NOMO-1 (cell line): ENCODE data around the gene TUSC2.
"Not testable (repeated sequence)": the region's sequence is repeated elsewhere in the genome, so short reads cannot be mapped to it uniquely, and the experiment has no call there.

Experiments
- DNase-seq, 2 experiments: peaks; one replicate each; lab custom pipeline; 2025; ENCODE audit not compliant: unreplicated experiment in 2 of 2; lab: John Stamatoyannopoulos, UW

The TUSC2 gene

GRCh38 chr3:50297384-50297775 is 30.6 kb downstream of the TUSC2 start:
- no peak for DNase-seq

- no peak for DNase-seq
Measured at GRCh38 chr3:50296721-50297383, 31.2 kb downstream of the TUSC2 start.

GRCh38 chr3:50295553-50296431 is 32.2 kb downstream of the TUSC2 start:
- DNase-seq = no peak

- no peak for DNase-seq
Measured at GRCh38 chr3:50294492-50295403, 33.3 kb downstream of the TUSC2 start.

- no peak for DNase-seq
Measured at GRCh38 chr3:50294089-50294488, 33.9 kb downstream of the TUSC2 start.

- no peak for DNase-seq
Measured at GRCh38 chr3:50293079-50293801, 34.8 kb downstream of the TUSC2 start.

- peak; percentile 98 to 99 for DNase-seq
Measured at GRCh38 chr3:50292159-50293078, 35.6 kb downstream of the TUSC2 start, which contains the start of gene IFRD2. TSS of gene IFRD2 (minus strand) at chr3:50292429. CDS start at chr3:50292274, 155 bp downstream.

DNA sequence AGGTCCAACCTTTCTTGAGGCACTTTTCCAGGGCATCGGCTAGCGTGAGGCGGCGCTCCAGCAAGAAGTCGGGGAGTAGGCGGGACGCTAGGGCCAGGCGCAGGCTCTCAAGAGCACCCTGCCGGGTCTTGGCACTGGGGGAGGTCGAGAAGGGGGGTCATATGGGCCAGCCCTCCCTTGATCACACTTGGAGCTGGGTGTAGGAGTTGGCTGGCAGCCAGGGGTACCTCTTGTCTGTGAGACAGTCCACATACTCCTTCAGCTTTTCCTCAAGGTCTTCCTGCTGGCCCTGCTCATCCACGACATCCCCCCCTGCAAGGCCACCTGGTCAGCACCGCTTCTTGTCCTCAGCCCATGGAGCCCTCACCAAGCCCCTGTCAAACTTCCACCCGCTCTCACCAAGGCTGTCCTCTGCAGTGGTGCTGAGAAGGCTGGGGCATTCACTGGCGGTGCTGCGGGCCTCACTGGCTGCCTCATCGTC is 37.8 kb downstream of the TUSC2 start:
- DNase-seq = no peak

DNA sequence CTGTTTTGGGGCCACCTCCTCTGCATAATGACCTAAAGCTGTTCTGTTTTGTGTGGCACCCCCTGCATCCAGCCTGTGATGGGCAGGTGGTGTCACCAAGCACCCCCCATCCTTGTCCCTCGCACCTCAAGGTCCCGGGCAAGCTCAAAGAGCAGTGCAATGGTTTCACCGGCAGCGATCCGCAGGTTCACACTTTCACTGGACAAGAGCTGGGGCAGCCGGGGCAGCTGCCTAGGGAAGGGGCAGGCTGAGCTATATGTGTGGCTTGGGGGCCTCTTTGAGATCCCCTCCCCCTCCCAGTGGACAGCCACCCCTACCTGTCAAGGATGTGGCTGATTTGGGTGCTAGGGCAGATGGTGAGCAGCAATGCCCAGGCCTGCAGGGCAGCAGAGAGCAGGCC is 38.9 kb downstream of the TUSC2 start:
- no peak for DNase-seq

GRCh38 chr3:50288387-50289007 is 39.5 kb downstream of the TUSC2 start:
- DNase-seq = no peak

GRCh38 chr3:50287262-50287661 is 40.8 kb downstream of the TUSC2 start:
- no peak for DNase-seq

DNA sequence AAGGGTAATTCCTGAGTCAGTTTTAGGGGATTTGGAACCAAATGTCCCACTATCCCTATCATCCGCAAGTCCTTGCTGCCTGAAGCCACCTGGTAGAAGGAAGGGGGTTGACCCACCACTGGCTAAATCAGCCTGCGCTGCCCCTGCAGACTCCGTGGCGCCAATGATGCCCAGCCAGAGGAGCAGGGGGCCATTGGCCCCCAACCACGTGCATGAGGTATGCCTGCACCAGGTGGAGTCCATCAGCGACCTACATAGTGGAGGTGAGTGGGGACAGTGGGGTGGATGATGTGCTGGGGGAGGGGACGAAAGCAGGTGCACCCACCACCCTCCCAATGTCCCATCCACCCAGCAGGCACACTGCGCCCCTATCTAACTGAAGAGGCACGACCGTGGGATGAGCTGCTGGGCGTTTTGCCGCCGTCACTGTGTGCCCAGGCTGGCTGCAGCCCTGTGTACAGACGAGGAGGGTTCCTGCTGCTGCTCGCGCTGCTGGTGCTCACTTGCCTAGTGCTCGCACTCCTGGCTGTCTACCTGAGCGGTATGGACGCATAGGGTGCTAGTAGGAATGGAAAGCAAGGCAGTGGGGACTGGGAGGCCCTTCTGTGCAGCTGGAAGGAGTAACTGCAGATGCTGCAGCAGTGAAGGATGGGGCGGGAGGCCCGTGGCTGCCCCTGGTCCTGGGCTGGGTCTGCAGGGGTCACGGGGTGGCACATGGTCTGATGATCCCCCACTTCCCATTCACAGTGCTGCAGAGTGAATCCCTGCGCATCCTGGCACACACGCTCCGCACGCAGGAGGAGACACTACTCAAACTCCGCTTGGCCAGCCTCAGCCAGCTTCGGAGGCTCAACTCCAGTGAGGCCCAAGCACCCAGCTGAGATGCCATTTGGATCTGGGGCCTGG is 41.4 kb downstream of the TUSC2 start:
- DNase-seq = no peak

DNA sequence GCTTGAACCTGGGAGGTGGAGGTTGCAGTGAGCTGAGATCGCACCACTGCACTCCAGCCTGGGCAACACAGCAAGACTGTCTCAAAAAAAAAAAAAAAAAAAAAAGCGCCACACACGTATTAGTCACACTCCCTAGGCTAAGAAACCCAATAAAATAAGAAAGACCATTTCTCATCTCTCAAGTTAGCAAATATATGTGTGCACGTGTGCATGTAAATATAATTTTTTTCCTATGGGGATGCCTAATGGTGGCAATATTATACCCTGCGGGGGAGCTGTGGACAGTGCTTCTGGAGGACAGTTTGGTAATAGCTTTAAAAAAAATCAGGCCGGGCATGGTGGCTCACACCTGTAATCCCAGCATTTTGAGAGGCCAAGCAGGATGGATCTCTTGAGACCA is 43.9 kb downstream of the TUSC2 start:
- not testable (repeated sequence) for DNase-seq

DNA sequence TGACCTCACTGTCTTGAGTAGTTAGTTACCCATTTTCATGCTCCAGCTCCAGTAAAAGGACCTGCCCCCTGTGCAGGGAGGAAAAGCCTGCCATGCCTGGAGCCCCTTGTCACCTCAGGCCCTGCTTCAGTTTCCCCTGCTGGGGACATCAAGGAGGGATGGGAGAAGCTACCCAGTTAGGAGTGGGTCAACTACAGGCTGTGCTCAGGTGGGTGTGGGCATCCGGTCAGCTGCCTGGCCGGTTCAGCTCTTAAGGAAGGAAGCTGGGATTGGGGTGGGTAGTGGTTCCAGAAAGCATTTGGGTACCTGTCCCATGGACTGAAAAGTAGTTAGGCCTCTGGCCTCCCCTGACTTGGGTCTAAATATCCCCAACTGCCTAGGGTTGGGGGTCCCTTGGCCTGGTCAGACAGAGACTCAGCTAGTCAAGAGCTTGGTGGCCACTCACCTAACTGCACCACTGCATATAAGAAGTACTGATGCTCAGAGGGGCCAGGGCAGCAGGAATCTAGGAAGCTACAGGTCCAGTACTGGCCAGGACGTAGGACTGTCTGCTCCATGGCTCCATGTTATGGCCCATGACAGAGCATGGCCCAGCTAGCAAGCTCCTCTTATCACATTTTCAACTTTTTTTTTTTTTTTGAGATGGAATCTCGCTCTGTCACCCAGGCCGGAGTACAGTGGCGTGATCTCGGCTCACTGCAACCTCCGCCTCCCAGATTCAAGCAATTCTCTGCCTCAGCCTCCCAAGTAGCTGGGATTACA is 48.6 kb downstream of the TUSC2 start:
- no peak for DNase-seq

DNA sequence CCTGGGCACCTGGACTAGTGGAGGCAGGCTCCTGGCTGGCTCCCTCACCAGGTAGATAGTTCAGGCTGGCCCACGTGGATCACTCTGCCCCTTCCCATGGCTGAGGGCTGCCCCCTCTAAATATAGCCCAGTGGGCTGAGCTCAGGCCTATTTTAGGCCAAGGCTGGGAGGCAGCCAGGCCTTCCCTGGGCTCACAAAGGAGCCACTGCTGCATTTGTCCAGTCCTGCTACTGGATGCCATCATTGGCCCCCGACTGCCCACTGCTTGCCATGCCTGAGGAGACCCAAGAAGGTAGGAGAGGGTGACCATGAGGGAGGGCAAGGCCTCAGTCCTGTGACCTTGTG is 49.2 kb downstream of the TUSC2 start, which contains the start of gene LSMEM2:
Gene LSMEM2, plus strand, starts transcription at position 208 of the 345 bp plus-strand sequence. Its CDS starts 27 bp downstream, at position 235.
- no peak for DNase-seq

DNA sequence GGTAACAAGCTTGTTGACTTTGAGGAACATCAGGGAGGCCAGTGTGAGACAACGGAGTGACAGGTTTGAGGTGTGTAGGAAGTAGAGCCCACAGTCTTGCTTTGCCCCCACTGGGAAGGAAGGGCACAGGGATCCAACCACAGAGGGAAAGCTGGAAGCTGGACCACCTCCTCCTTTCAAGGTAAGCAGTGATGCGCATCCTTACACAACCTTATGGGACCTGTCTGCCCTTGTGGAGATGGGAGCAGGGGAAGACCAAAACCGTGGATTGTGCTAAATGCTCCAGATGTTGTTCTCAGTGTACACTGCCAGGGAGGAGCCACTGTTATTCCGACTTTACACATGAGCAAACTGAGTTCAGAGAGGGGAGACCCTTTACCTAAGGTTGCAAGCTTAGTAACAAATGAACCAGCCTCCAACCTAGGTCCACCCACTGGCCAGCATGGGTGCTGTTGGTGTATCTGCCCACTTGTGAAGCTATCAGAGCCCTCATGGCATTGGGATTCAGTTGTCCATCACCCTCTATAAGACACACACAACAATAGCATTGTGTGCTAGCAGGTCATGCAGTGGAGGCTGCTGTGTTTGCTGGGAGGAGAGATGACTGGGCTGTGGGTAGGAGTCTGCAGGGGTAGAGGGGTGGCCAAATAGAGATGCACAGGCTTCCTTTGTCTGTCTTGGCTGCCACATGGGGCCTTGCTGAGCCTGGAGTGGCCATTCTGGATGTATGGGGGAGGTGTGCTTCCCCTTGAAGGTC is 49.7 kb downstream of the TUSC2 start:
- no peak for DNase-seq
